ENCODE results near the gene COL4A1. TPM values are rescaled to one million over a fixed set of nuclear protein-coding genes. Genes with fewer than 3 reads are reported as not detected.
A peak's percentile ranks its signal among the peaks of the same experiment; 100 is the strongest.

COL4A1 gene
- total and polyA plus RNA-seq, 2 donors from 2014 or later: 53.0 to 218 TPM

DNA sequence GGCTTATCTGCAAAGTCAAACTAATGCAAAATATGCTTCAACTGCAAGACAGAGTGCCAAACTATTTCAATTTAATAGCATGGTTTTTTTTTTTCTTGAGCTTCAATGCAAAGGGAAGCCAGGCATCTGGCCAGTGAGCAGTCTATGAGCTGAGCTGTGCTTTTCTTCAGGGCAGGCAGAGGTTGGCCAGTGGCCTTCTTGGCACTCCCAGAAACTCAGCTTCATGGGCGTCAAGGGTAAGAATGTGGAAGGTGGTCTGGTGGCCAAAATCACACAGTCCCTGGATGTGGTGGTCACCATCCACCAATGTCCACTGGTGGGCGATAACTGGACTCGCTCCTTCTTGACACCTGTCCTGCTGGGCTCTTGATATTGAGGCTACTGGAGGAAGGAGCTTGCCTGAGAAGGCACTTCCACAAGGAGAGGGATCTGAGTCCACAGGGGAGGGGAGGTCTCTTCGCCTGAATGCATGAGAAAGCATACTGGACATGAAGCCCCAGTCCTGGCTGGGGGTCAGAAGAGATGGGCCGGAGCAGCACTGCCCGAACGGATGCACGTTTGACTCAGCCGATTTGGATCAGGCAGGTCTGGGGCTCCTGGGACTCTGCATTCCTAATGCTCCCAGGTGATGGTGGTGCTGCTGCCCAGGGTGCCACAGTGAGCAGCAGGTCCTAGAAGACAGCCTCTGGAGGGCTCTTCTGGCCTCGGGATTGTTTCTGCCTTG is 17.2 kb upstream of the COL4A1 start:
- Histone ChIP-seq H3K27me3 (ENCODE audit: control insufficient read depth, insufficient read depth, low read length) (no peaks in the 10 kb centered on the region), H3K27ac (ENCODE audit: low read depth in 2 of 2, low read length in 2 of 2) (no peak overlapping the region), H3K4me1 (ENCODE audit: control insufficient read depth in 2 of 3, insufficient read depth in 2 of 3, low read depth in 1 of 3, low read length in 3 of 3) (peaks cover 12 to 22% (median 18%) of the 10 kb centered on the region in 3 donors), H3K36me3 (ENCODE audit: control insufficient read depth in 2 of 3, insufficient read depth in 3 of 3, low read length in 3 of 3) (no peaks in the 10 kb centered on the region), H3K9me3 (ENCODE audit: control insufficient read depth in 2 of 3, insufficient read depth in 1 of 3, low read length in 3 of 3) (no peaks in the 10 kb centered on the region), H3K4me3 (ENCODE audit: low read length in 3 of 3) (no peak overlapping the region), H3K9ac (ENCODE audit: low read length in 3 of 3) (no peak overlapping the region)
- TF ChIP-seq, protein P1, sequence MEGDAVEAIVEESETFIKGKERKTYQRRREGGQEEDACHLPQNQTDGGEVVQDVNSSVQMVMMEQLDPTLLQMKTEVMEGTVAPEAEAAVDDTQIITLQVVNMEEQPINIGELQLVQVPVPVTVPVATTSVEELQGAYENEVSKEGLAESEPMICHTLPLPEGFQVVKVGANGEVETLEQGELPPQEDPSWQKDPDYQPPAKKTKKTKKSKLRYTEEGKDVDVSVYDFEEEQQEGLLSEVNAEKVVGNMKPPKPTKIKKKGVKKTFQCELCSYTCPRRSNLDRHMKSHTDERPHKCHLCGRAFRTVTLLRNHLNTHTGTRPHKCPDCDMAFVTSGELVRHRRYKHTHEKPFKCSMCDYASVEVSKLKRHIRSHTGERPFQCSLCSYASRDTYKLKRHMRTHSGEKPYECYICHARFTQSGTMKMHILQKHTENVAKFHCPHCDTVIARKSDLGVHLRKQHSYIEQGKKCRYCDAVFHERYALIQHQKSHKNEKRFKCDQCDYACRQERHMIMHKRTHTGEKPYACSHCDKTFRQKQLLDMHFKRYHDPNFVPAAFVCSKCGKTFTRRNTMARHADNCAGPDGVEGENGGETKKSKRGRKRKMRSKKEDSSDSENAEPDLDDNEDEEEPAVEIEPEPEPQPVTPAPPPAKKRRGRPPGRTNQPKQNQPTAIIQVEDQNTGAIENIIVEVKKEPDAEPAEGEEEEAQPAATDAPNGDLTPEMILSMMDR (IDR thresholded peaks at IDR 0.05; ENCODE audit: borderline replicate concordance, extremely low read depth, insufficient read depth): no peak
- DNase-seq (peak in 1 of 5 donors; percentile 23), FAIRE-seq (no peak)
- intact Hi-C loops (cut with DNase I): no loop called here

DNA sequence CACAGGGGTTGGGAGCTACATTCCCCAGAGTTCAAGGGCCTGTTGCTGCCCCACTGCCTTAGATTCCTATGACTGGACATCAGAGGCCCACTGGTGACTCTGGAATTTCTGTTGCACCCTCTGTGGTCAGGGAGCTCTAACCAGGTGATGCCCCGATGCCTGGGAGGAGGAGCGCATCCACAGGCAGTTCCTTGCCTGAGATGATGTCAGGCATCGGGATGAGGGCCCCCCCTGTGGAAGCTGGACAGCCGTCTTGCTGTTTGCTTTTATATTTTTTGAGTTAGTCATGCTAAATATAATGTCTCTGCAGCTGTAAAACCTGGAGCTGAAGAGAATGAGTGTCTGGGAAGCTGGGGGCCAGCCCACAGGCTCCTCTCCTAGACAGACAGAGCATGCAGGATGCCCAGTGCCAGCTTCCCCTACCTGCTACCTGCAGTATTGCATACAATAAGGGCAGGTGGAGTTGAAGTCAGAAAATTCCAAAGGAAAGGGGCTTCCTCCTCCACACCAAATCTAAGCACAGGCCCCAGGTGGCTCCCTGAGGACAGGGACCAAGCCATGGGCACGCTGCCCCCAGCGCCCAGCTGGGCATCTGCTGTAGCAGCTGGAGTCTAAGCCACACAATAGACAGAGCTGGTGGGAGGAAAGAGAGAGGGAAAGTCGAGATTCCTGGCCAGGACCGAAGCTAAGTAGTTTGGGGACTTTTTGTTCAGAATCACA is 16.4 kb upstream of the COL4A1 start:
- Histone ChIP-seq H3K36me3 (ENCODE audit: control insufficient read depth in 2 of 3, insufficient read depth in 3 of 3, low read length in 3 of 3) (no peaks in the 10 kb centered on the region), H3K9me3 (ENCODE audit: control insufficient read depth in 2 of 3, insufficient read depth in 1 of 3, low read length in 3 of 3) (no peaks in the 10 kb centered on the region), H3K9ac (ENCODE audit: low read length in 3 of 3) (no peak overlapping the region), H3K4me1 (ENCODE audit: control insufficient read depth in 2 of 3, insufficient read depth in 2 of 3, low read depth in 1 of 3, low read length in 3 of 3) (peaks cover 13 to 28% (median 26%) of the 10 kb centered on the region in 3 donors), H3K4me3 (ENCODE audit: low read length in 3 of 3) (no peak overlapping the region), H3K27me3 (ENCODE audit: control insufficient read depth, insufficient read depth, low read length) (no peaks in the 10 kb centered on the region), H3K27ac (ENCODE audit: low read depth in 2 of 2, low read length in 2 of 2) (no peak overlapping the region)
- TF ChIP-seq, protein P1 (IDR thresholded peaks at IDR 0.05; ENCODE audit: borderline replicate concordance, extremely low read depth, insufficient read depth): no peak
- peak in 1 of 5 donors; percentile 28 for DNase-seq
- intact Hi-C loops (cut with DNase I): no loop called here
- no peak for FAIRE-seq

DNA sequence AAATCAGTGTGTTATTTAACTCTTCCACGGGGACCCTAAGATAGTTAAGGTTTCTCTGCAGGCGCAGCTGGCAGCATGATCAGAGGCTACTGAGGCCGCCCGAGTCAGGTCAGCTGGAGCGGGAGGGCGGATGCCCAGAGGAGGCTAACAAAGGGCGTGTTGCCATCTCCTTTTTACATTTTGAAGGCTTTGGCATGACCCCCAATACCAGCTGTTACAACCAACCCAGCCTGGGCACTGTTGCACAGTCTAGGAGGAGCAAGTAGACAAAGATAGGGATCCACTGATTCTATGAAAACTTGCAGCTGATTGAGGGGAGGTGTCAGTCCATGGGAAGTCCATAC is 15.8 kb upstream of the COL4A1 start:
- DNase-seq: peak in 1 of 5 donors; percentile 19
- H3K27ac ChIP-seq (ENCODE audit: low read depth in 2 of 2, low read length in 2 of 2): no peak overlapping the region
- no peak for FAIRE-seq

More for the DNA sequence above, 15.8 kb upstream of the COL4A1 start:
- Histone ChIP-seq H3K9ac (ENCODE audit: low read length in 3 of 3) (no peak overlapping the region), H3K4me1 (ENCODE audit: control insufficient read depth in 2 of 3, insufficient read depth in 2 of 3, low read depth in 1 of 3, low read length in 3 of 3) (peaks cover 13 to 32% (median 31%) of the 10 kb centered on the region in 3 donors), H3K36me3 (ENCODE audit: control insufficient read depth in 2 of 3, insufficient read depth in 3 of 3, low read length in 3 of 3) (no peaks in the 10 kb centered on the region), H3K4me3 (ENCODE audit: low read length in 3 of 3) (no peak overlapping the region), H3K27me3 (ENCODE audit: control insufficient read depth, insufficient read depth, low read length) (no peaks in the 10 kb centered on the region), H3K9me3 (ENCODE audit: control insufficient read depth in 2 of 3, insufficient read depth in 1 of 3, low read length in 3 of 3) (no peaks in the 10 kb centered on the region)
- TF ChIP-seq, protein P1 (IDR thresholded peaks at IDR 0.05; ENCODE audit: borderline replicate concordance, extremely low read depth, insufficient read depth): no peak
- intact Hi-C loops (cut with DNase I): no loop called here
